ENCODE measurements around the gene PJA1. TPM values are rescaled to one million over a fixed set of nuclear protein-coding genes. Genes with fewer than 3 reads are reported as not detected.

Gene PJA1
- total RNA-seq, 1 donor from 2014 or later = 146 TPM

DNA sequence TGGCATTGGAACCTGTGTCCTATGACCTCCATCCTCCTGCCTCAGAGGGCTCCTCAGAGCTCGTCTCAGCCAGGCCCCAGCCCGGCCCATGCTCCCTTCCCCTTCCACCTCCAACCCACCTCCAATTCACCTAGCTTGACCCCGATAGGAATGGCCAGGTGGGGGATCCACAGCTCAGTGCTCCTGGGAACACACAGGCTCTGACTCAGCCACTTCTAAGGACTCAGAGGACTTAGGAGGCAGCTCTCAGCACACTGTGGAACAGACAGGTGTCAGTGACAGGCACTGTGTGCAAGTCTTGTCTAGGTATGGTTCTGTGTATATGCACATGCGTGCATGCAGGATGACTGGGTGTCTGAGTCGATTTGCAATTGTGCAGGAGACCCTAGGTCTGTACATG, 44.8 kb downstream of the PJA1 start:
- FAIRE-seq (no peak), DNase-seq (ENCODE audit: low spot score in 2 of 2) (no peak)

DNA sequence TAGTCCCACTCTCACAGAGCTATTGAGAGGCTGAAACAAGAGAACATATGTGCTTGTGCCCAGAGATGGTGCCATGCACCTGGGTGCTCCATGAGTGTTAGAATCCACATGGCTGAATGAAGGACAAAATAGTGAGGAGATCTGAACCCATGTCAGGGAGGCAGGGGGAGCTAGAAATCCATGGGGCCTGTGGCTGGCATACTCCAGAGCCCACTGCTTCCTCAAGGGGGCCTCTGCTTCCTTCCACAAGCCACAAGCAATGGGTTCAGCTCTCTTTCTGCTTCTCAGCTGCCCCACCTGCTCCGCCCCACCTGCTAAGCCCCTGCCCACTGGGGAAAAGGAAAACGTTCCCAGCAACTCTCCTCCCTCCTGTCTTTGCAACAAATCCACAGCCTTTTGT, 46.1 kb downstream of the PJA1 start:
- no peak for FAIRE-seq
- DNase-seq (ENCODE audit: low spot score in 2 of 2) = no peak

DNA sequence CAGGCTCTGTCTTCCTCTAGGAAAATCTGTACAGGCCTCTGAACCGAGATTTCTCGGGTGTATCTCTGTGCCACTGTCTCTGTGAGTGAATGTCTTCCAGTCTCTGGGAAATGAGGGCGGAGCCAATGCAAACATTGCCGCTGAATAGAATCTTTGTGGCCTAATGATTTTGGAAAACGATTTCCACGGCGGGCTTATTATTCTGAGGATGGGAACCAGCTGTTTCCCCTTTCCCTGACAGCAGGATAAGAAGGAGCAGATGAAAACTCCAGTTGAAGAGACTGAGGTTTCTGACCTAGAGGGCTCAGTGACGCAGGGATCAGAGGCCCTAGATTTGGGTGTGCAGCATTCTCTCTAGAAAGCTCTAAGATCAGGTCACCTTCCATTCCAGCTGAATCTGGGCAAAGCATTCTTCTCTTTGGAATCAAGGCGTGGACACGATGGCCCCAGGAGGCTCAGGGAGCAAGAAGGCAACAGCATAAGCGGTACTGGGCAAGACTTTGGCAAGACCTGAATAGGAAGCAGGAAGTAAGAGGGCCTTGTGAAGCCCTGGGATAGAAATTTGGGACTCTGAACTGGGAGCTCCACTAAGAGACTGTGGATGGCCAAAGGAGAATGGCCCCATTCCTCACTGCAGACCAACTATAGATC, 47.3 kb downstream of the PJA1 start:
- FAIRE-seq = no peak
- no peak for DNase-seq (ENCODE audit: low spot score in 2 of 2)

DNA sequence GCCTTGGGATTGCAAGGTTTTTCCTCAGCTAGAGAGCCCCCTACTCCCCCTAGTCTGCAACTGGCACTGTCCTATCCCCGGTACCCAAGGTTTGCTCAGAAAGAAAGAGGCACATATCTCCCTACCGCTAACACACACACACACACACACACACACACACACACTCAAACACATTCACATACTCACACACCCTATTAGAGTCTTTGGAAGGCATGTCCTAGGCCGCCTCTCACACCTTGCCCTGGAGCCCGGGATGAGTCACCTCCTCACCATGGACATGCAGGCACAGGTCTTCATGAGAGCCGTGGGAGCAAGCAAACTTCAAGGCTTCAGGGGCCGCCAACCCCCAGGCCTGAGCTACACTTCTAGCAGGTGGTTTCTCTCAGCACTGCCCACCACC, 49.2 kb downstream of the PJA1 start:
- DNase-seq (ENCODE audit: low spot score in 2 of 2) = no peak
- FAIRE-seq = no peak

DNA sequence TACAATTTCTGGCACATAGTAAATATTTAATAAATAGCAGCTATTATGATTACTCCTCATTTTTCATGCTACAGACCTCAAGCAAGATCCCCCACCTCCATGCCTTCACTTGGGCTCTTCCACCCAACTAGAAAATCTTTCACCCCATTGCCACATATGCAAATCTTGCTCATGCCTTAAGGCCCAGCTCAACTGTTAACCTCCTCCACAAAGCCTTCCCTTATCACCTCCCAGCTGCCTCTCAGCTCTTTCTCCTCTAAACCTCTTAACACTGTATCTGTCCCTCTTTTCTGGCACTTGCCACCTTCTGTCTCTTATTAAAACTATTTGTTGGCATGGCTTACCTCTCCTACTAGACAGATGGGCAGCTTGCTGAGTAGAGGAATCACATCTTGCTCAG, 51.5 kb downstream of the PJA1 start:
- DNase-seq (ENCODE audit: low spot score in 2 of 2) (no peak), FAIRE-seq (no peak)

Data from frontal cortex (tissue), 4 donors.